GM18858 (cell line): ENCODE results near the gene CENPB.
A peak's percentile ranks its signal among the peaks of the same experiment; 100 is the strongest.
"Not testable (repeated sequence)": the region's sequence is repeated elsewhere in the genome, so short reads cannot be mapped to it uniquely, and the experiment has no call there.

Experiments used
- ATAC-seq: cut with Tn5 transposase; IDR thresholded peaks from one replicate; pipeline ENCODE4 v1.9.1; 2021; ENCODE audit not compliant: unreplicated experiment

Gene CENPB

DNA sequence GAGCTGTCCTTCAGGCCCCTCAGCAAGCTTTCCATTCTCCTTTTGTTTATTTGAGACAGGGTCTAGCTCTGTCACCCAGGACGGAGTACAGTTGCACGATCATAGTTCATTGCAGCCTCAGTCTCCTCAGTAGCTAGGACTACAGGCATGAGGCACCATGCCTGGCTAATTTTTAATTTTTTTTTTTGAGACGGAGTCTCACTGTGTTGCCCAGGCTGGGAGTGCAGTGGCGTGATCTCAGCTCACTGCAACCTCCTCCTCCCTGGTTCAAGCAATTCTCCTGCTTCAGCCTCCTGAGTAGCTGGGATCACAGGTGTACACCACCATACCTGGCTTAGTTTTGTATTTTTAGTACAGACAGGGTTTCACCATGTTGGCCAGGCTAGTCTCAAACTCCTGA lies 2.7 kb upstream of the CENPB start:
- not testable (repeated sequence) for ATAC-seq

DNA sequence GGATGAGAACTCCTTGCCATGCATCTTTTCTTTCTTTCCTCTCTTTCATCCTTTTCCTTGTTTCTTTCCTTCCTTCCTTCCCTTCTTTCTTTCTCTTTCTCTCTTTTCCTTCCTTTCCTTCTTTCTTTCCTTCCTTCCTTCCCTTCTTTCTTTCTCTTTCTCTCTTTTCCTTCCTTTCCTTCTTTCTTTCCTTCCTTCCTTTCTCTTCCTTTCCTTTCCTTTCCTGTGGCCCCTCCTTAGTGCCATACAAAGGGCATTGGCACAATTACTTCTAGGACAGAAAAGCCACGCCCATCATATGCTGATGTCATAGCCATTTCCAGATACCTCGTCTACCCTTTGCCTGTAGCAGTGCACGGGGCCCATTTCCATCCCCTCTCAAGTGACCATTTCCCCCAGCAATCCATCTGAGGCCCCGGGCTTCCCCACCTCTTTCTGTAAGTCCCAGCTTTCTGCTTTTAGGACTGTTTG lies 2.2 kb upstream of the CENPB start:
- ATAC-seq = no peak

DNA sequence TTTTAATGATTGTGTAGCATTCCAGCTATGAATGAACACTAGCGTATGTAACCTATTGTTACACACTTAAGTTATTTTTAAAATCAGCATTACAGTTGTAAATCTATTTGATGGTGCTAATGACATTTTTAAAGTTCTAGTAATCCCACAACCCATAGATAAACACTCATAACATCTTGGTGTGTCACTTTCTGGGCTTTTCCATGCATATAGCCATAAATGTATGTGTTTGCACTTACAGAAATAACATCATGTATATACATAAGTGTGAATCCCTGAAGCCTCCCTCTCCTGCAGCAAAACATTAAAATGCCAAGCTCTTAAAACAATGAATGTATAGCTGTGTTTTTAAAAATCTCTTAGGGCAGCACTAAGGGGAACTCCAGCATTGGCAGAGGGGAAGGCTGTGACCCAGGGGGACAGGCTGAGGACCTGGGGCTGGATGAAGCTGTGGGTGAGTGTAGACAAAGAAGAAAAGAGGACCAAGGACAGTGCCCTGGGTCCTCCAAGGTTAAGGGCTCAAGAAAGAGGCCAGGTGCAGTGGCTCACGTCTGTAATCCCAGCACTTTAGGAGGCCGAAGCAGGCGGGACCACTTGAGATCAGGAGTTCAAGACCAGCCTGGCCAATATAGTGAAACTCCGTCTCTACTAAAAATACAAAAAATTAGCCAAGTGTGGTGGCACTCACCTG lies 929 bp upstream of the CENPB start:
- no peak for ATAC-seq

DNA sequence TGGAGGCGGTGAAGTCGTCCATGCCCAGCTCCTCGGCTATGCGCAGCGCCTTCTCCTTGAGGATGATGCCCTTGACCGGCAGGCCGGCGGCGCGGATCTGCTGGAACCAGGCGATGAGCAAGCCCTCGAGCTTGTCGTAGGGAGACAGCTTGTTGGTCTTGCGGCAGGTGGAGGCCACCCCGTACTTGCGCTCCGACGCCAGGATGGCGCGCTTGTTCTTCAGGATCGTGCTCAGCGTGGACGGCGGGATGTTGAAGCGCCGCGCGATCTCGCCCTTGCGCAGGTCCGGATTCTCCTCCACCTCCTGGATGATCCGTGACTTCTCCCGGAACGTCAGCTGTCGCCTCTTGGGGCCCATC lies 435 bp downstream of the CENPB start:
- no peak for ATAC-seq

DNA sequence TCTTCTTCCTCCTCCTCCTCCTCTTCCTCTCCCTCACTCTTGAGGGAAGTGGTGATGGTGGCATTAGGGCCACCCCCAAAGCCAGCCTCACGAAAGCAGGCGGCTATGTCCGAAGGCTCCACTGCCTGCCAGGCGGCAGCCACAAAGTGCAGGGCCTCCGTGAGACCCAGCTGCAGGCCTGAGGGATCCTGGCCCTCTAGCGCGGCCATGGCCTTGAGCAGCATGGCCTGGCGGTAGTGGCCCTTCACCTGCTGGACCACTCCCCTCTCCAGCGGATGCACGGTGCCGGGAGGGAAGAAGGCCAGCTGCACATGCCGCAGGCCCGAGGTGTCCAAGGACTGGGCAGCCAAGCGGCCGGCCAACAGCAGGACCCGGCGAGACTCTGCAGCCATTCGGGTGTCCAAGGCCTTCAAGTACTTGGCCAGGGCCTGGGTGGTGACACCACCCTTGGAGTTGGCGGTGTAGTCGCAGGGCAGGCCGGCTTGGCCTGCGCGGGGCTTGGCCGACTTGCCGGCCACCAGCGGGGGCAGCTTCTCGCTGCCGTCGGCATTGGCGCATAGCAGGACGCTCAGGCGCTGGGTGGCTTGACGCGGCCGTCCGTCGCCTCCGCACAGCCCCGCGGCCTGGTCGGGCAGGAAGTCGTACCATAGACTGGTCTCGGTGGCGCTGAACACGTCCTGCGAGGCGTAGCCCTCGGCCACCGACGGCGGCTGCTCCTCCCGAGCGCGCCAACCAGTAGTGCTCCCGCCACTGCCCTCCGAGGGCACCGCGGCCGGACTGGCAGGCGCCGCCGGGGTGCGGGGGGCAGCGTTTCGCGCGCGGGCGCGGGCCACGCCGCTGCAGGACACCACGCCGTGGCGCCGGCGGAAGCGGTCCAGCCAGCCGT lies 1.1 kb downstream of the CENPB start:
- ATAC-seq = no peak

DNA sequence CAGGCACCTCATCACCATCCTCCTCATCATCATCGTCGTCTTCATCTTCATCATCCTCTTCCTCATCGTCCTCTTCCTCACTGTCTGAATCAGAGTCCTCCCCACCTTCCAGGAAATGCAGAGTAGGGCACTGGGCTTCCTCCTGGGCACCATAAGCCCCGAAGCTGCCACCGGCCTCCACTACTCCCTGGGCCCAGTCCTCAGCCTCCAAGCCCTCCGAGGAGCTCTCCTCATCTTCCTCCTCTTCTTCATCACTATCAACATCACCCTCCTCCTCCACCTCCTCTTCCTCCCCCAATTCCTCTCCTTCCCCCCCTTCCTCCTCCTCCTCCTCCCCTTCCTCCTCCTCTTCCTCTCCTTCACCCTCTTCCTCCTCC lies 1.7 kb downstream of the CENPB start:
- ATAC-seq = no peak

DNA sequence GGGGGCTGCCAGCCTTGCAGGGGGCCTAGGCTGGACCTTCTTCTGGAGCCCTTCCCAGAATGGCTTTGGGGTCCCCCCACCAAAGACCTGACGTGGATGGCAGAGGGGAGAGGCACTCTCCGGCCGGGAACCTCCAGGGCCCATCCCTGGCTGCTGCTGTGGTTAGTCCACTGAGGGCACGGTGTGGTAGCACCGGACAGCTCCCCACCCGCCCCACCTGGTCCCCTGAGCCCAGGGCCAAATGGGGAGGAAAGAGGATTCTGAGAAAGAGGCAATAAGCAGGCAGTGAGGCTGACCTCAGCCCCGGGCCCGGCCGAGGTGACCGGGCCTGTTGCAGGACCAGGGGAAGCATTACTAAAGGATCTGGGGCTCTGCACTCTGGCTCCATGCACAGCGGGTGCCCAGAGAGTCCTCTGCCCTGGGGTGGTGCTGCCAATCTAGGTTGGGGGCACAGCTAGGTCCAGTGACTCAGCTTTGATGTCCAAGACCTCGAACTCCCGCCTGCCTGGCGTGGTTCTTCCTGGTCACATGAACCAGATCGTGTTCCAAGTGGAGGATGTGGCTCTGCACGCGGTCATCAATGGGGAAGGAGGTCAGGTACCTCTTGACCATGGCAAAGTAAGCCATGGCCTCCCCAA lies 2.2 kb downstream of the CENPB start:
- ATAC-seq = no peak

DNA sequence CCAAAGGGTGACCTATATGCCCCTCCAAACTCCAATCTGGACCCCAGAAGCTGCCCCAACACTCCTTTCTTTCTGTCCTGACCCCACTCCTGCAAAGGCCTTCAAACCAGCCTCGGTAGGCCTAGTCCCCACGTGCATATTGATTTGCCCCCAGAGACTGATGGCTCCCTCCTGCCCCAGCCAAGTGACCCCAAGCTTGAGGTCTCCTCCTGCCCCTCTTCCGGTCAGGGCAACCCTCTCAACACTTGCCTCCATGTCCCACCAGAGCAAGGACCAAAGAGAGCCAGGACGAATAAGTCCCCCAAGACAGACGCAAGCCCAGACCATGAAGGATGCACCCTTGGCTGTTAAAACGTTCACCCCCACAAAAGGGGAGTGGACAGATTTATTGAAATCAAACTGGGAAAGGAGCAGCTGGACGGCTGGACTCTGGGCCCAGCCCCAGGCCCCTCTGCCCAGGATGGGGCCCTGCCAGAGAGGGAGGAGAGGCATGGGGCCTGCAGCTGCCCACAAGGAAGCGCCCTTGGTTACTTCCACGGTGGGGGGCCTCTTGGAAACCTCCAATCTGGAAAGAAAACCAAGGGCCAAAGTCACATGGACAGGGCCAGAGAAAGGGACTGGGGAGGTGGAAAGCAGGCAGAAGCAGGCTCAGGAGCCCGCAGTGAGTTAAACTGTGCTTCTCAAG lies 2.9 kb downstream of the CENPB start:
- no peak for ATAC-seq

DNA sequence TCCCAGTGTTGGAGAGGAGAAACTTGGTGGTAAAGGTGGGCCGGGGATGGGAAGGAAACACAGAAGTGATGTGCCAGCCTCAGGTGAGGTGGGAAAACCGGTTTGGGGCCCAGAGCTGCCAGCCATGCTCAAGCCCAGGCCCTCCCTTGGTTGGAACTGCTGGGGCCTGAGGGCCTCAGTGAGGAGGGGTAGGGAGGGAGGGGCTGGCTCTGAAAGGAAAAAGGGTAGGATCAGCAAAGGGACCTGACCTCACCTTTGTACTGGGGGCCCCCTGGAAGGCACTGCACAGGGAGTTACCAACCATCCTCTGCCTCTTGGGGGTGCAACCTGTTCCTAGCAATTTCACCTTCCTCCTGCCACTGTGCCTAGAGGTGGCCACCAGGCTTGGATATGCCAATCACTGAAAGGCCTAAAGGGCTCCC lies 3.5 kb downstream of the CENPB start:
- no peak for ATAC-seq

DNA sequence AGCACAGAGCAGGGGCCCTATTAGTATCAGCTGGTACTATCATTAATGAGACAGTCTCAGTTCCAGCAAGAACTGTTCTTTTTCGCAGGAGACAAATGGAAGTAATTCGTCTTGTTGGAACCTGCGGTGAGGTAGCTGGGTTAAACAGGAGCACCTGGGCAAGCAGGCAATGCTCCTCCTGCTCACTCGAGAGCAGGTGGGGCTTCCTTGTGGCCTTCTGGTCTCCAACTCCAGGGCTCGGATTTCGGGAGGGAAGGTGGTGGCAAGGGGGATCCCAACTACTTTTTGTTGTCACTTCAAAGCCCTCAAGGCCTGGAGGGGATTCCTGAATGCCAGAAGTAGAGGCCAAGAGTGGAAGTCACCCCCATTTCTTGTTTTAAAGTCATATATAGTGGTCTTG lies 3.9 kb downstream of the CENPB start:
- ATAC-seq = no peak

DNA sequence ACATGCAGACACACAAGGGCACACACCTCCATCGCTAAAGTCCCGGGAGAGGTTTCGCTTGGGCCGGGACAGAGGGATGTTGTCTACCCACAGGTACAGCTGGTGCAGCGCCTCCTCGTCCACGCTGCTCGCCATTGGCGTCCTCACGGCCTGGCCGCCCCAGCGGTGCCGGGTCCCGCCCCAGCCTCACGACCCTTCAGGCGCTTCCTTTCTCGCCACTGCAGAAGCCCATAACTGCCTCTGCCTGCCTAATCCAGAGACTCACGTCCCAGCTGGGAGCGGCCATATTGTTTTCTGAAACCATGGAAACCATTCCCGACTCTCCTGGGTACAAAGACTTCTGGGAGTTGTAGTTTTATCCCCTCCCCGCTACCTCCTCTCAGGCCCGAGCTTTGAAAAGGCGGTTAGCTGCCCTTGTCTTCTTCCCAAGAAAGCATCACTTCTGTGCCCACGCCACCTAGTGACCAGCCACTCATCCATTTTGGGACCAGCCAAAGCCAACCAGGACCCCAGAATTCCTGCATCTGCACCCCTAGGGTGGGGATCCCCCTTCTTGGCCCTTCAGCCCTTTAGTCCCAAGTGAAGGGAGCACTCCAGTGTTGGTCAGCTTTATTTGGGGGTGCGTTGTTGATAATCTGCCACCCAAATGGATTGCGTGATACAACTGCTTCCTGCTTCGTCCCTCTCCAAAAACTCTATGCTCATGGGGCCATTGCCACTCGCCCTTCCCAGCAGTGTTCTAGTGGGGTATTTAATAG lies 5.2 kb downstream of the CENPB start, which contains the start of gene SPEF1:
Gene SPEF1 (minus strand): TSS at position 296 of the 758 bp plus-strand sequence. CDS start 161 bp downstream, at position 135.
- ATAC-seq = no peak

DNA sequence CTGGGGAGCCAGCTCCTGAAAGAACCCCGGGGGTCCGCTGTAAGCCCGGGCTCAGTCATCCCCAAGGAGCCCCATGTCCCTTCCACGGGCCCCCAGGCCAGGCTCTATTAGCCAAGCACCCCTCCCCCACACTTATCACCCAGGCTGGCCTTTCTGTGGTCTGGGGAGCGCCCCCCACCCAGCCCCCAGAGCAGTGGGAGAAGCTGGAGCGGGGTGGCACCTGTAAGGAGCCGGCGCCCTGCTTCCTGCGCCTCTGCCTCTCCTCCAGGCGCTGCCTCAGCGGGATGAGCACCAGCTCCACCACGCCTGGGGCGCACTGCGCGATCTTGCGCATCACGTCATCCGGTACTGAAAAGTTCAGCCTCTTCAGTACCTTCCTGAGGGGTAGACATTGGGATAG lies 7.6 kb downstream of the CENPB start:
- no peak for ATAC-seq

DNA sequence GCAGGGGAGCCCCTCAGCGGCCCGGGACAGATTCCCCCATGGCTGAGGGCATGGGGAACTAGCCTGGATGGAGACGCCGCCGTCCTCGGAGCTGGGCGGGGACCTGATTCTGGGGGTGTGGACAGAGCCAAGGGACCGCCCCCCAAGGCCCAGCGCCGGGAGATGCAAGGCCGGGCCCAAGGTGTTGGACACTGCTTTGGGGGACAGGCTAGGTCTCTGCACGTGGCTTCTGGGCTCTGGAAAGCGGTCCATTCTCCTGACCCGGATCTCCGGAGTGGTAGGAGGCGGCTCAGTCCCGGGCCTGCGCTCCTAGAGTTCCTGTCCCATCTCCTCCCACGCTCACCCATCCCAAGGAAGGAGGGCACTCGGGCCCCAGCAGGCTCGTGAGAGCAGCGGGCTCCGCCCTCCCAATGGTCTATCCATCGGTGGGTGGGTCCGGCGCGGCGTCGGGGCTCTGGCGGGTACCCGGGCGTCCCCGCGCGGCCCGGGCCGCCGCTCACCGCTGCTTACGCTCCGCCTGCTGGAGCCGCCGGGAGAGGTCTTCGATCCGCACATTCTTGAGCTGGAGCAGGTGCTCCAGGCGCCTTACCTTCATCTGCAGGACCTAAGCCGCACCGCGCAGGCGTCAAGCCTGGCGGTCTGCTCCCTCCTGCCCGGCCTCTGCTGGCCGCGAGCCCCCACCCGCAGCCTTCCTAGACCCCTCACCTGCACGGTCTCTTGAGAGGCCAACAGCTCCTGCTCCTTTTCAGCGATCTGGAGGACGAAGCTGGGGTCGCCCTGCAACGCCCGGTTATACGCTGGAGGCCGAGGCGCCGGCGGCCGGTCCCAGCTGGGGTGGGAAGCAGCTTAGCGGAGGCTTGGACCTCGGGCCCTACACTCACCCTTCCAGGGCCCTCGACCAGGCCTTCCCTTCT lies 8.6 kb downstream of the CENPB start:
- no peak for ATAC-seq

DNA sequence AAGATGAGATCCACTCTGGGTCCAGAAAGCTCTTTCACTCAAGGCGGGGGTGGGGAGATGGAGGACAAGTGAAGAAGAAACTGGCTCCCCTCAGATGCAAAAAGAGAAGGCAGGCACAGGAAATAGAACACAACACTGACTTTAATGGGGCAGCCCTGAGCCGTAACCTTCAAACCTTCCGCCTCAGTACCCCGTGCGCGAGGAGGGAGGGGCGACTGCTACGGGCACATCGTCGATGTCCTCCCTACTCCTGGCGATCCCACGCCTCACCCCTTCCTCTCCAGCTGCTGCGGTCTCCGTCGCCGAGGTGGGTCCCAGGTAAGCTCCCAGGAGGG lies 9.2 kb downstream of the CENPB start:
- ATAC-seq = no peak

DNA sequence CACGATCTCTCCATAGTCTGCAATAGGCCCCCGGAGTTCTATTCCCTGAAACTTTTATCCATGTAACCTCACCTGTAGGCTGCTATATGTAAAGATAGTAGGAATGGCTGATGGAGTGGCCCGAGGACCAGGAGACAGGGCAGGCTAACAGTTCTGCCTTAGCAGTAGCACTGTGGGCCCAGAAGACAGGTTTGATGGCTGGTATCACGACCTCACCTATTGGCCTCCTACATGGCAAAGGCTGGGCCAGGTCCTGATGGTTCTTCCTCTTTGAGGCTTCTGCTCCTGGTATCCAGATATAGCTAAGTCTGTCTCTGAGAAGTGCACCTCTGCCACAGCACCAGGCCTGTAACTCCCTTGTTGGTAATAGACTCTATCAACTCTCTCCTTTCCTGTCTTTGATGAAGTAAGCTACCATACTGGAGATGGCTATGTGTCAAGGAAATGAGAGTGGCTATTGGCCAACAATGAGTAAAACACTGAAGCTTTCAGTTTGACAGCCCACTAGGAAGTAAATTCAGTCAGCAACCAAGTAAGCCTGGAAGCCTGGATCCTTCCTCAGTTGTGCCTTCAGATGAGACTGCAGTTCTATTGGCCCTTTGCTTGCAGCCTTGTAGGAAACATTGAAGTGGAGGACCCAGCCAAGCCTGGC lies 11.0 kb downstream of the CENPB start:
- no peak for ATAC-seq

DNA sequence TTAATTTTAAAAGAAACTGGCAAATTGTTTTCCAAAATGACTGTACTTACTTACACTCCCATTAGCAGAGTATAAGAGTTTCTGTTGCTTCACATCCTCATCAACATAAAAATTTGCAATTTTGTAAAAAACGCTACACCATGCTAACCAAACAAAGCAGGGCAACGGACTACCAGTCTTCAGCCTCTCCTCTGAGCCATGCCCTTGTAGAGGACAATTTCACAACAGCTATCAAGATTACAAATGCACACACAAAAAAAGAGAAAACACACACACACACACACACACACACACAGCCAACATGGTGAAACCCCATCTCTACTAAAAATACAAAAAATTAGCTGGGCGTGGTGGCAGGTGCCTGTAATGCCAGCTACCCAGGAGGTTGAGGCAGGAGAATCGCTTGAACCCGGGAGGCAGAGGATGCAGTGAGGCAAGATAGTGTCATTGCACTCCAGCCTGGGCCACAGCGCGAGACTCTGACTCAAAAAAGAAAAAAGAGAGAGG lies 14.9 kb downstream of the CENPB start:
- no peak for ATAC-seq

DNA sequence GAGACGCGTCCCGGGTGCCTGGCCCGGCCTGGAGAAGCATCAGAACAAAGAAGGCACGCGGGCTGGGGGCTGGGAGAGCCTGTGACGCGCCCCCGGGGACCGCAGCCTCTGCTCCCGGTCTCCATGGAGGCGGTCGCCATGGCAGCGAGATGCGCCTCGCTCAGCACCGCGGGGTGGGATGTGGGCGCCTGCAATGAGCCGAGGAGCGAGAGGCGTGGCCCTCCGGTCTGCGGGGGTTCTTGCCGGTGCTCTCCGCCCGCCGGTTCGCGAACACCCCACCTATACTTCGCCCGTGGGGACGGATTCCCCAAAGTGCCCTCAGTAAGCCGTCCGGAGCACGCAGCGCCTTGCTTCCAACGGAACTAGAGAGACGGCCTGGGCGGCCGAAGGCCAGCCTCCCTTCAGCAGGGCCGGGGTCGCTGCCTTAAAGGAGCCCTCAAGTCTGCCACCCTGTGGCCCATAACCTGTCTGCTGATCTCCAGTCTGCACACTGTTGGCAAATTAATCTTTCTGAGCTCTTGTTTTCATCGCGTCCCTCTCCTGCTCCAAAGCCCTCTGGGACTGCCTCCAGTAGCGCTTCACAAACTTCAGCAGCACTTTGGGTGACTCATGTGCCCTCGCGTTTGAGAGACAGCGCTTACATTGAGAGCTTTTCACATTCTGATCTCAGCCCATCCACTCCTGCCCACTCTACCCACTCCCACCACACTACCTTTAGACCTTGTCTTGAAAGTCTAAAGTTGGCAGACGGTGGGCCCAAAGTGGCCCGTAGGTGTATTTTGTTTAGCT lies 18.0 kb downstream of the CENPB start:
- ATAC-seq = peak; percentile 27
